Choroid plexus epithelial cell (primary cell): ENCODE data around the gene PCDHGB6.

Source experiments
- DNase-seq: peaks from one replicate; pipeline ENCODE4 v3.0.0-alpha.2; 2010; ENCODE audit warnings: low read depth
- H3K4me3 ChIP-seq: 2 replicates; pipeline ENCODE4 v1.5.1; 2011; ENCODE audit warnings: low read depth, mild to moderate bottlenecking, control low read depth, low read length, moderate library complexity
- TF ChIP-seq, protein P1 (sequence below): conservative IDR thresholded peaks from 2 replicates; pipeline ENCODE4 v1.5.1; 2011; ENCODE audit warnings: low read depth, mild to moderate bottlenecking, control low read depth, inconsistent platforms, low read length, moderate library complexity

PCDHGB6 gene

DNA sequence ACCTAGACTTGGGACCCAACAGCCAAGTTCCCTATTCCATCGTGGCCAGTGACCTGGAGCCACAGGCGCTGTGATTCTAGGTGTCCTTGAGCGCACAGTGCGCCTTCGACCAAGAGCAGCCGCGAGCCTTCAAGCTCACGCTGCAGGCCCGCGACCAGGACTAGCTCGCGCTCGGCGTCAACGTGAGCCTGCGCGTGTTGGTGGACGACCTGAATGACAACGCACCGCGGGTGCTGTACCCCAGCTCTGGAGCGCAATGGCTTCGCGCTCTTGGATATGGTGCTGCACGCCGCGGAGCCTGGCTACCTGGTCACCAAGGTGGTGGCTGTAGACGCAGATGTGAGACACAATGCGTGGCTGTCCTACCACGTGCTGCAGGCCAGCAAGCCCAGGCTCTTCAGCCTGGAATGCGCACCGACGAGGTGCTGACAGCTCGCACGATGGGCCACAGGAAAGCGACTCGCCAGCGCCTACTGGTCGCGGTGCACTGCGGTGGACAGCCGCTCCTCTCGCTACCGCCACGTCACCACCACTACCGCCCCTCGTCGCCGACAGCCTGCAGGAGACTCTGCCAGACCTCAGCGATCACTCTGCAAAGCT, 33.9 kb downstream of the PCDHGB6 start:
- DNase-seq, result no peak
- H3K4me3 ChIP-seq, result no peak overlapping the region
- TF ChIP-seq, protein P1, sequence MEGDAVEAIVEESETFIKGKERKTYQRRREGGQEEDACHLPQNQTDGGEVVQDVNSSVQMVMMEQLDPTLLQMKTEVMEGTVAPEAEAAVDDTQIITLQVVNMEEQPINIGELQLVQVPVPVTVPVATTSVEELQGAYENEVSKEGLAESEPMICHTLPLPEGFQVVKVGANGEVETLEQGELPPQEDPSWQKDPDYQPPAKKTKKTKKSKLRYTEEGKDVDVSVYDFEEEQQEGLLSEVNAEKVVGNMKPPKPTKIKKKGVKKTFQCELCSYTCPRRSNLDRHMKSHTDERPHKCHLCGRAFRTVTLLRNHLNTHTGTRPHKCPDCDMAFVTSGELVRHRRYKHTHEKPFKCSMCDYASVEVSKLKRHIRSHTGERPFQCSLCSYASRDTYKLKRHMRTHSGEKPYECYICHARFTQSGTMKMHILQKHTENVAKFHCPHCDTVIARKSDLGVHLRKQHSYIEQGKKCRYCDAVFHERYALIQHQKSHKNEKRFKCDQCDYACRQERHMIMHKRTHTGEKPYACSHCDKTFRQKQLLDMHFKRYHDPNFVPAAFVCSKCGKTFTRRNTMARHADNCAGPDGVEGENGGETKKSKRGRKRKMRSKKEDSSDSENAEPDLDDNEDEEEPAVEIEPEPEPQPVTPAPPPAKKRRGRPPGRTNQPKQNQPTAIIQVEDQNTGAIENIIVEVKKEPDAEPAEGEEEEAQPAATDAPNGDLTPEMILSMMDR, result no peak
